ENCODE results near the gene TARDBP. TPM values are rescaled to one million over a fixed set of nuclear protein-coding genes. Genes with fewer than 3 reads are reported as not detected.

TARDBP gene
- total RNA-seq = 211 and 224 TPM in 2 replicates

- no peaks in the 10 kb centered on the region for H3K9me3 Mint-ChIP-seq
- peaks cover 38% of the 10 kb centered on the region for H3K36me3 Mint-ChIP-seq (ENCODE audit: low read depth)
- intact Hi-C loops (cut with micrococcal nuclease) = loop anchor here (2.0 to 5.0 kb wide), 5 partner anchors 48 to 840 kb away; partner anchors contain the start of genes EXOSC10, MTOR and SRM
- DNase-seq = peak; percentile 97
- peaks cover 18% of the 10 kb centered on the region for H3K4me1 Mint-ChIP-seq
- peak within 1 kb of the TSS; percentile 98 for H3K27ac Mint-ChIP-seq
- no peaks in the 10 kb centered on the region for H3K27me3 Mint-ChIP-seq
- peak within 1 kb of the TSS; percentile 88 for H3K4me3 Mint-ChIP-seq
These were observed at the start of gene TARDBP for GRCh38 chr1:11012260-11013159. Gene TARDBP (plus strand): TSS chr1:11012654. CDS start chr1:11013728, 1,074 bp downstream.

GRCh38 chr1:10965546-10966226 lies 46.8 kb upstream of the TARDBP start:
- Mint-ChIP-seq H3K36me3 (ENCODE audit: low read depth) (no peaks in the 10 kb centered on the region), H3K9me3 (no peaks in the 10 kb centered on the region), H3K27ac (no peak overlapping the region), H3K27me3 (peaks cover 28% of the 10 kb centered on the region), H3K4me1 (peaks cover 9% of the 10 kb centered on the region), H3K4me3 (no peak overlapping the region)
- DNase-seq = peak; percentile 71
- intact Hi-C loops (cut with micrococcal nuclease) = no loop called here

DNA sequence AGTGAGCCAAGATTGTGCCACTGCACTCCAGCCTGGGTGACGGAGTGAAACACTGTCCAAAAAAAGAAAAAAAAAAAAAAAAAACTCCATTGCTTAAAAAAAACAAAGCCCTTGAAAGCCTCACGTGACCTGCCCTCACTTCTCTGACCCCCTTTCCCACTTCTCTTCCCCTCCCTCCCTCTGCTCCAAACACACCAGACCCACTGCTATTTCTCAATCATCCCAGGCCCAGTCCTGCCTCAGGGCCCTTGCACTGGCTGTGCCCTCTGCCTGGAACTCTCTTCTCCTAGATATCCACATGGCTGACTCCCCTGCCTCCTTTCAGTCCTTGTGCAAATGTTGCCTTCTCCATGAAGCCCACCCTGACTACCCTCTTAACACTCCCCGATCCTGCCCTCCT lies 45.4 kb upstream of the TARDBP start:
- Mint-ChIP-seq H3K36me3 (ENCODE audit: low read depth) (no peaks in the 10 kb centered on the region), H3K27ac (peak overlapping the region; percentile 5), H3K27me3 (peaks cover 21% of the 10 kb centered on the region), H3K9me3 (no peaks in the 10 kb centered on the region), H3K4me1 (peaks cover 9% of the 10 kb centered on the region), H3K4me3 (no peak overlapping the region)
- no peak for DNase-seq
- intact Hi-C loops (cut with micrococcal nuclease) = no loop called here

GRCh38 chr1:10968411-10968826 lies 44.0 kb upstream of the TARDBP start:
- H3K27ac Mint-ChIP-seq = no peak overlapping the region
- no peaks in the 10 kb centered on the region for H3K36me3 Mint-ChIP-seq (ENCODE audit: low read depth)
- H3K9me3 Mint-ChIP-seq = no peaks in the 10 kb centered on the region
- H3K27me3 Mint-ChIP-seq = peaks cover 20% of the 10 kb centered on the region
- DNase-seq = no peak
- H3K4me1 Mint-ChIP-seq = peaks cover 9% of the 10 kb centered on the region
- intact Hi-C loops (cut with micrococcal nuclease) = no loop called here
- H3K4me3 Mint-ChIP-seq = no peak overlapping the region

- DNase-seq = no peak
- Mint-ChIP-seq H3K36me3 (ENCODE audit: low read depth) (no peaks in the 10 kb centered on the region), H3K9me3 (no peaks in the 10 kb centered on the region), H3K4me3 (no peak overlapping the region), H3K27ac (no peak overlapping the region), H3K4me1 (peaks cover 9% of the 10 kb centered on the region), H3K27me3 (peaks cover 12% of the 10 kb centered on the region)
- intact Hi-C loops (cut with micrococcal nuclease) = no loop called here
These were observed 43.0 kb upstream of the TARDBP start for GRCh38 chr1:10969267-10969970.

GRCh38 chr1:10969971-10970332 lies 42.5 kb upstream of the TARDBP start:
- peaks cover 6% of the 10 kb centered on the region for H3K4me1 Mint-ChIP-seq
- intact Hi-C loops (cut with micrococcal nuclease) = no loop called here
- no peak for DNase-seq
- no peak overlapping the region for H3K4me3 Mint-ChIP-seq
- H3K9me3 Mint-ChIP-seq = no peaks in the 10 kb centered on the region
- peaks cover 10% of the 10 kb centered on the region for H3K27me3 Mint-ChIP-seq
- no peak overlapping the region for H3K27ac Mint-ChIP-seq
- H3K36me3 Mint-ChIP-seq (ENCODE audit: low read depth) = no peaks in the 10 kb centered on the region

GRCh38 chr1:10973552-10973951 lies 38.9 kb upstream of the TARDBP start:
- no peaks in the 10 kb centered on the region for H3K9me3 Mint-ChIP-seq
- H3K4me1 Mint-ChIP-seq = no peaks in the 10 kb centered on the region
- H3K4me3 Mint-ChIP-seq = no peak overlapping the region
- H3K27me3 Mint-ChIP-seq = peaks cover 2% of the 10 kb centered on the region
- no peak for DNase-seq
- intact Hi-C loops (cut with micrococcal nuclease) = no loop called here
- H3K27ac Mint-ChIP-seq = no peak overlapping the region
- no peaks in the 10 kb centered on the region for H3K36me3 Mint-ChIP-seq (ENCODE audit: low read depth)

- peaks cover 6% of the 10 kb centered on the region for H3K27me3 Mint-ChIP-seq
- no peaks in the 10 kb centered on the region for H3K4me1 Mint-ChIP-seq
- DNase-seq = no peak
- H3K9me3 Mint-ChIP-seq = no peaks in the 10 kb centered on the region
- H3K27ac Mint-ChIP-seq = no peak overlapping the region
- no peak overlapping the region for H3K4me3 Mint-ChIP-seq
- no peaks in the 10 kb centered on the region for H3K36me3 Mint-ChIP-seq (ENCODE audit: low read depth)
- intact Hi-C loops (cut with micrococcal nuclease) = no loop called here
These were observed 38.2 kb upstream of the TARDBP start for GRCh38 chr1:10973956-10974881.

GRCh38 chr1:10975567-10976326 lies 36.7 kb upstream of the TARDBP start:
- Mint-ChIP-seq H3K4me1 (no peaks in the 10 kb centered on the region), H3K27ac (no peak overlapping the region), H3K4me3 (no peak overlapping the region), H3K9me3 (no peaks in the 10 kb centered on the region), H3K36me3 (ENCODE audit: low read depth) (no peaks in the 10 kb centered on the region), H3K27me3 (peaks cover 16% of the 10 kb centered on the region)
- DNase-seq = no peak
- intact Hi-C loops (cut with micrococcal nuclease) = no loop called here

- no peaks in the 10 kb centered on the region for H3K4me1 Mint-ChIP-seq
- H3K4me3 Mint-ChIP-seq = no peak overlapping the region
- H3K27me3 Mint-ChIP-seq = peaks cover 24% of the 10 kb centered on the region
- H3K9me3 Mint-ChIP-seq = no peaks in the 10 kb centered on the region
- DNase-seq = no peak
- intact Hi-C loops (cut with micrococcal nuclease) = no loop called here
- H3K36me3 Mint-ChIP-seq (ENCODE audit: low read depth) = no peaks in the 10 kb centered on the region
- no peak overlapping the region for H3K27ac Mint-ChIP-seq
These were observed 33.7 kb upstream of the TARDBP start for GRCh38 chr1:10978719-10979118.

DNA sequence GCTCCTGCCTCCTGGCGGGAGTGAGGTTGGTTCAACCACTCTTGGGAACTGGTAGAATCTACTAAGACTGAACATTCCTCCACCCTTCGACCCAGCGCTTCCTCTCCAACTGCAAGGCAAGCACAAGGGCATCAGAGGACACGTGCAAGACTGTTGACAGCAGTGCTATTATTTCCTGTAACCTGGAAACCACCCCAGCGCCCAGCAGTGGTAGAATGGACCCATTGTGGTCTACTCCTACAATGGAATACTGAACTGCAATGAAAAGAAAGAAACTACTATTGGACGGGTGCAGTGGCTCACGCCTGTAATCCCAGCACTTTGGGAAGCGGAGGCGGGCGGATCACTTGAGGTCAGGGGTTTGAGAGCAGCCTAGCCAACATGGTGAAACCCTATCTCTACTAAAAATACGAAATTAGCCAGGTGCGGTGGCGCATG lies 33.0 kb upstream of the TARDBP start:
- Mint-ChIP-seq H3K27ac (no peak overlapping the region), H3K9me3 (no peaks in the 10 kb centered on the region)
- intact Hi-C loops (cut with micrococcal nuclease) = no loop called here

DNA sequence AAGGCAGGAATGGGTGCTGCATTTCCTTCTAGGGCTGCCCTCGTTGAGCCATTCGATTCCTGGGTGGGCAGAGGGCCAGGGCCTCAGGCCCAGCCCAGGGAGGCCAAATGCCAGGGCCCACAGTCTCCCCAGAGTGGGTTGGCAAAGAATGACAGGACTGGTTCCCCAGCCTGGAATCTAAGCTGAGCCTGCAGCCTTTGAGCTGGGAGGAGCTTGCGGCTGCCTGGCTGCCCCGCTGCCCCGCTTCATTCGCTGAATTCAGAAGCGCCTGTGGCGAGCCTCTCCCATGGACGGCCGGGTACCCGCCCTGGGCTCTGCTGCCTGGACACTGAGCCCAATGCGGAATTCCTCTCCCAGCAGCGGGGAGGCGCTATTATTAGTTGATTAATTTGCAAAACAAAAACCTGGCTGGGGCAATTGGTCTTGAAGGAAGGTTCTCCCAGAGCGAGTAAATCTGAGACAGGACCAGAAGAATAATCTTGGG lies 32.3 kb upstream of the TARDBP start:
- intact Hi-C loops (cut with micrococcal nuclease) = no loop called here
- Mint-ChIP-seq H3K27ac (no peak overlapping the region), H3K9me3 (no peaks in the 10 kb centered on the region), H3K4me1 (no peaks in the 10 kb centered on the region), H3K27me3 (peaks cover 24% of the 10 kb centered on the region), H3K36me3 (ENCODE audit: low read depth) (no peaks in the 10 kb centered on the region), H3K4me3 (no peak overlapping the region)
- no peak for DNase-seq

More for the DNA sequence above, 33.0 kb upstream of the TARDBP start:
- no peaks in the 10 kb centered on the region for H3K36me3 Mint-ChIP-seq (ENCODE audit: low read depth)
- DNase-seq = no peak
- no peak overlapping the region for H3K4me3 Mint-ChIP-seq
- H3K27me3 Mint-ChIP-seq = peaks cover 24% of the 10 kb centered on the region
- H3K4me1 Mint-ChIP-seq = no peaks in the 10 kb centered on the region
